Erythroblast (primary cell): ENCODE data around the gene POLR2H.

Experiments
- GATA1 ChIP-seq: IDR thresholded peaks from 2 replicates; pipeline ENCODE4 v1.6.1; 2011; ENCODE audit warnings: low read depth, mild to moderate bottlenecking, control low read depth, low read length, moderate library complexity
- POLR2A ChIP-seq: IDR thresholded peaks from 2 replicates; pipeline ENCODE4 v1.6.1; 2011; ENCODE audit warnings: mild to moderate bottlenecking, low read length

DNA sequence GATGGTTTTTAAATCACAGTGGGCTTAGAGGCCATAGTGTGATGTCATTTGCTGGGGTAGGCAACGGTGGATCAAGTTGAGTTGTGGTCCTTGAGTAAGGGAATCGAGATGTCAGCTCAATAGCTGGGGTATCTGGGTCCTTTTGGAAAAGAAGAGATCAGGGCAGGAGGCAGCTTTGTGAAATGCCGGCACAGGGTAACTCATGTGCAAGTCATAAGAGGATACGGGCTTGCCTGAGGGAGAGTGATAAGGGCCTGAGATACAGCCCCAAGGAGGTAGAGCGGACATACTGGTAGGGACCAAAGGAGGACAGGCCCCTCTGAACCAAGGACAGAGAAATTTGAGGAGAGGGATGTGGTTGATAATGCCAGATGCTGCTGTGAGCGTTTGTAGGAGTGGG is 28.3 kb upstream of the POLR2H start:
- TF ChIP-seq POLR2A = no peak
- TF ChIP-seq GATA1 = no peak
